Adrenal gland (tissue), 5 donors: ENCODE measurements around the gene AMT.
"Not testable (repeated sequence)": the region's sequence is repeated elsewhere in the genome, so short reads cannot be mapped to it uniquely, and the experiment has no call there.

Source experiments
- CTCF ChIP-seq, 6 experiments: fragments of 450-650 bp in 4 of 6; fragments of 200-600 bp in 2 of 6; sonication (generic) in 1 of 6; IDR thresholded peaks; 1 replicate in 5 of 6; 2 replicates in 1 of 6; pipeline versions ENCODE4 v1.5.1 to v1.8.0; 2016 to 2021; ENCODE audit warnings: antibody characterized with exemption in 6 of 6, mild to moderate bottlenecking in 2 of 6, moderate library complexity in 1 of 6
- POLR2A ChIP-seq, 2 donors: fragments of 450-650 bp; IDR thresholded peaks; one replicate each; pipeline ENCODE4 v1.6.1; 2017; ENCODE audit warnings: antibody characterized with exemption in 2 of 2, mild to moderate bottlenecking in 2 of 2, moderate library complexity in 1 of 2
- donor health status: DM: no; HTN: no; CAD: no.

GRCh38 chr3:49405570-49405969 is 16.7 kb downstream of the AMT start:
- not testable (repeated sequence) for TF ChIP-seq CTCF, POLR2A (IDR thresholded peaks at IDR 0.05)
